ENCODE results near the gene KAZN.

Gene KAZN

GRCh38 chr1:14964711-14965055, 366.2 kb downstream of the KAZN start (continued):
- TF ChIP-seq PRDM2 (tag by site-specific recombination; IDR thresholded peaks at IDR 0.05; ENCODE audit: borderline replicate concordance) (no peak), ZNF18 (tag by site-specific recombination; IDR thresholded peaks at IDR 0.05) (no peak), ZNF394 (tag by site-specific recombination; IDR thresholded peaks at IDR 0.05; ENCODE audit: borderline replicate concordance) (no peak)

GRCh38 chr1:14968251-14968851, 369.9 kb downstream of the KAZN start:
- ChIA-PET CTCF (no interaction called here), POLR2A (no interaction called here)
- H3K4me1 ChIP-seq (ENCODE audit: control insufficient read depth, insufficient read depth, low read length), result no peaks in the 10 kb centered on the region
- no peak overlapping the region for H3K4me3 ChIP-seq (ENCODE audit: low read depth, low read length)
- no peak overlapping the region for H3K27ac ChIP-seq (ENCODE audit: extremely low read depth, low read depth, low read length)
- H3K9me3 ChIP-seq (ENCODE audit: control insufficient read depth, insufficient read depth, low read depth, low read length), result no peaks in the 10 kb centered on the region
- peaks cover 0 to 35% of the 10 kb centered on the region in 2 experiments; a peak in 1 of 3 replicates for H3K36me3 ChIP-seq (ENCODE audit: control insufficient read depth in 2 of 2, insufficient read depth in 1 of 2, low read length in 2 of 2)
- no peak for TF ChIP-seq HIC1 (tag by site-specific recombination; IDR thresholded peaks at IDR 0.05)
- TF ChIP-seq ZBTB6 (tag by site-specific recombination; IDR thresholded peaks at IDR 0.05), result no peak
- TF ChIP-seq ZNF610 (tag by site-specific recombination; IDR thresholded peaks at IDR 0.05; ENCODE audit: borderline replicate concordance), result no peak
- TF ChIP-seq ZEB2 (tag by site-specific recombination; IDR thresholded peaks at IDR 0.05), result no peak
- no peak for TF ChIP-seq ZNF132 (tag by site-specific recombination; IDR thresholded peaks at IDR 0.05; ENCODE audit: borderline replicate concordance)
- TF ChIP-seq ZNF341 (tag by site-specific recombination; IDR thresholded peaks at IDR 0.05; ENCODE audit: low read depth), result no peak
- TF ChIP-seq OVOL3 (tag by site-specific recombination; IDR thresholded peaks at IDR 0.05), result no peak
- no peak for TF ChIP-seq KLF7 (tag by site-specific recombination; IDR thresholded peaks at IDR 0.05; ENCODE audit: borderline replicate concordance)
- TF ChIP-seq ZNF692 (tag by site-specific recombination; IDR thresholded peaks at IDR 0.05), result no peak
- TF ChIP-seq ATF2 (tag by site-specific recombination; IDR thresholded peaks at IDR 0.05; ENCODE audit: low read depth), result no peak
- no peak for TF ChIP-seq WT1 (tag by site-specific recombination; IDR thresholded peaks at IDR 0.05)
- no peak for TF ChIP-seq ZNF837 (tag by site-specific recombination; IDR thresholded peaks at IDR 0.05)
- no peak for TF ChIP-seq ZNF660 (tag by site-specific recombination; IDR thresholded peaks at IDR 0.05)
- no peak for TF ChIP-seq ZNF677 (tag by site-specific recombination; IDR thresholded peaks at IDR 0.05)
- TF ChIP-seq ZNF146 (tag by site-specific recombination; IDR thresholded peaks at IDR 0.05), result no peak
- no peak for TF ChIP-seq ZNF184 (tag by site-specific recombination; IDR thresholded peaks at IDR 0.05)
- TF ChIP-seq ZBTB26 (tag by site-specific recombination; optimal IDR thresholded peaks at IDR 0.05), result no peak
- no peak for TF ChIP-seq ZNF114 (tag by site-specific recombination; IDR thresholded peaks at IDR 0.05)

Data from HEK293 (cell line).